ENCODE measurements around the gene IRGC.

Gene IRGC

GRCh38 chr19:43688059-43688701, 27.7 kb upstream of the IRGC start:
- TF ChIP-seq ZFP3 (CRISPR knock-in tag; IDR thresholded peaks at IDR 0.05) (no peak), ZNF70 (CRISPR knock-in tag; IDR thresholded peaks at IDR 0.05) (no peak), ZNF565 (CRISPR knock-in tag; conservative IDR thresholded peaks at IDR 0.05; ENCODE audit: low read depth) (no peak), ISL1 (CRISPR knock-in tag; IDR thresholded peaks at IDR 0.05) (no peak), TCF4 (CRISPR knock-in tag; IDR thresholded peaks at IDR 0.05; ENCODE audit: borderline replicate concordance) (no peak), ESRRG (CRISPR knock-in tag; IDR thresholded peaks at IDR 0.05) (no peak)
- TF ChIP-seq, protein P1, sequence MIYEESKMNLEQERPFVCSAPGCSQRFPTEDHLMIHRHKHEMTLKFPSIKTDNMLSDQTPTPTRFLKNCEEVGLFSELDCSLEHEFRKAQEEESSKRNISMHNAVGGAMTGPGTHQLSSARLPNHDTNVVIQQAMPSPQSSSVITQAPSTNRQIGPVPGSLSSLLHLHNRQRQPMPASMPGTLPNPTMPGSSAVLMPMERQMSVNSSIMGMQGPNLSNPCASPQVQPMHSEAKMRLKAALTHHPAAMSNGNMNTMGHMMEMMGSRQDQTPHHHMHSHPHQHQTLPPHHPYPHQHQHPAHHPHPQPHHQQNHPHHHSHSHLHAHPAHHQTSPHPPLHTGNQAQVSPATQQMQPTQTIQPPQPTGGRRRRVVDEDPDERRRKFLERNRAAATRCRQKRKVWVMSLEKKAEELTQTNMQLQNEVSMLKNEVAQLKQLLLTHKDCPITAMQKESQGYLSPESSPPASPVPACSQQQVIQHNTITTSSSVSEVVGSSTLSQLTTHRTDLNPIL (CRISPR knock-in tag; IDR thresholded peaks at IDR 0.05; ENCODE audit: low read depth), result no peak
- TF ChIP-seq, protein P2, sequence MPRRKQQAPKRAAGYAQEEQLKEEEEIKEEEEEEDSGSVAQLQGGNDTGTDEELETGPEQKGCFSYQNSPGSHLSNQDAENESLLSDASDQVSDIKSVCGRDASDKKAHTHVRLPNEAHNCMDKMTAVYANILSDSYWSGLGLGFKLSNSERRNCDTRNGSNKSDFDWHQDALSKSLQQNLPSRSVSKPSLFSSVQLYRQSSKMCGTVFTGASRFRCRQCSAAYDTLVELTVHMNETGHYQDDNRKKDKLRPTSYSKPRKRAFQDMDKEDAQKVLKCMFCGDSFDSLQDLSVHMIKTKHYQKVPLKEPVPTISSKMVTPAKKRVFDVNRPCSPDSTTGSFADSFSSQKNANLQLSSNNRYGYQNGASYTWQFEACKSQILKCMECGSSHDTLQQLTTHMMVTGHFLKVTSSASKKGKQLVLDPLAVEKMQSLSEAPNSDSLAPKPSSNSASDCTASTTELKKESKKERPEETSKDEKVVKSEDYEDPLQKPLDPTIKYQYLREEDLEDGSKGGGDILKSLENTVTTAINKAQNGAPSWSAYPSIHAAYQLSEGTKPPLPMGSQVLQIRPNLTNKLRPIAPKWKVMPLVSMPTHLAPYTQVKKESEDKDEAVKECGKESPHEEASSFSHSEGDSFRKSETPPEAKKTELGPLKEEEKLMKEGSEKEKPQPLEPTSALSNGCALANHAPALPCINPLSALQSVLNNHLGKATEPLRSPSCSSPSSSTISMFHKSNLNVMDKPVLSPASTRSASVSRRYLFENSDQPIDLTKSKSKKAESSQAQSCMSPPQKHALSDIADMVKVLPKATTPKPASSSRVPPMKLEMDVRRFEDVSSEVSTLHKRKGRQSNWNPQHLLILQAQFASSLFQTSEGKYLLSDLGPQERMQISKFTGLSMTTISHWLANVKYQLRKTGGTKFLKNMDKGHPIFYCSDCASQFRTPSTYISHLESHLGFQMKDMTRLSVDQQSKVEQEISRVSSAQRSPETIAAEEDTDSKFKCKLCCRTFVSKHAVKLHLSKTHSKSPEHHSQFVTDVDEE (CRISPR knock-in tag; IDR thresholded peaks at IDR 0.05), result no peak
- ATAC-seq, result no peak

- no peak for TF ChIP-seq GLIS3 (CRISPR knock-in tag; IDR thresholded peaks at IDR 0.05)
- TF ChIP-seq ESRRG (CRISPR knock-in tag; IDR thresholded peaks at IDR 0.05), result no peak
- no peak for TF ChIP-seq RARB (CRISPR knock-in tag; IDR thresholded peaks at IDR 0.05)
- no peak for TF ChIP-seq BACH2 (CRISPR knock-in tag; IDR thresholded peaks at IDR 0.05; ENCODE audit: borderline replicate concordance)
- TF ChIP-seq TOX (CRISPR knock-in tag; IDR thresholded peaks at IDR 0.05; ENCODE audit: borderline replicate concordance), result no peak
- TF ChIP-seq ZNF70 (CRISPR knock-in tag; IDR thresholded peaks at IDR 0.05), result no peak
- no peak for ATAC-seq
Measured at GRCh38 chr19:43690444-43690843, 25.4 kb upstream of the IRGC start.

GRCh38 chr19:43690890-43691289, 25.0 kb upstream of the IRGC start:
- no peak for ATAC-seq
- TF ChIP-seq ISL1 (CRISPR knock-in tag; IDR thresholded peaks at IDR 0.05) (no peak), SNAI2 (CRISPR knock-in tag; IDR thresholded peaks at IDR 0.05) (no peak), ZNF565 (CRISPR knock-in tag; conservative IDR thresholded peaks at IDR 0.05; ENCODE audit: low read depth) (no peak), OSR1 (CRISPR knock-in tag; IDR thresholded peaks at IDR 0.05) (no peak), TOX (CRISPR knock-in tag; IDR thresholded peaks at IDR 0.05; ENCODE audit: borderline replicate concordance) (no peak), ARNTL (CRISPR knock-in tag; IDR thresholded peaks at IDR 0.05; ENCODE audit: borderline replicate concordance, low read depth) (no peak), ESRRG (CRISPR knock-in tag; IDR thresholded peaks at IDR 0.05) (no peak), ZNF70 (CRISPR knock-in tag; IDR thresholded peaks at IDR 0.05) (no peak), PPARA (CRISPR knock-in tag; IDR thresholded peaks at IDR 0.05; ENCODE audit: borderline replicate concordance) (no peak), POU6F1 (CRISPR knock-in tag; IDR thresholded peaks at IDR 0.05; ENCODE audit: borderline replicate concordance, low read depth) (no peak), CSDC2 (CRISPR knock-in tag; IDR thresholded peaks at IDR 0.05) (no peak), ZNF8 (CRISPR knock-in tag; IDR thresholded peaks at IDR 0.05) (no peak), GLIS3 (CRISPR knock-in tag; IDR thresholded peaks at IDR 0.05) (no peak), ZFP30 (CRISPR knock-in tag; IDR thresholded peaks at IDR 0.05) (no peak), TCF4 (CRISPR knock-in tag; IDR thresholded peaks at IDR 0.05; ENCODE audit: borderline replicate concordance) (no peak), ZC3H10 (CRISPR knock-in tag; IDR thresholded peaks at IDR 0.05) (no peak)
- TF ChIP-seq, protein P2 (CRISPR knock-in tag; IDR thresholded peaks at IDR 0.05), result no peak
- TF ChIP-seq, protein P3, sequence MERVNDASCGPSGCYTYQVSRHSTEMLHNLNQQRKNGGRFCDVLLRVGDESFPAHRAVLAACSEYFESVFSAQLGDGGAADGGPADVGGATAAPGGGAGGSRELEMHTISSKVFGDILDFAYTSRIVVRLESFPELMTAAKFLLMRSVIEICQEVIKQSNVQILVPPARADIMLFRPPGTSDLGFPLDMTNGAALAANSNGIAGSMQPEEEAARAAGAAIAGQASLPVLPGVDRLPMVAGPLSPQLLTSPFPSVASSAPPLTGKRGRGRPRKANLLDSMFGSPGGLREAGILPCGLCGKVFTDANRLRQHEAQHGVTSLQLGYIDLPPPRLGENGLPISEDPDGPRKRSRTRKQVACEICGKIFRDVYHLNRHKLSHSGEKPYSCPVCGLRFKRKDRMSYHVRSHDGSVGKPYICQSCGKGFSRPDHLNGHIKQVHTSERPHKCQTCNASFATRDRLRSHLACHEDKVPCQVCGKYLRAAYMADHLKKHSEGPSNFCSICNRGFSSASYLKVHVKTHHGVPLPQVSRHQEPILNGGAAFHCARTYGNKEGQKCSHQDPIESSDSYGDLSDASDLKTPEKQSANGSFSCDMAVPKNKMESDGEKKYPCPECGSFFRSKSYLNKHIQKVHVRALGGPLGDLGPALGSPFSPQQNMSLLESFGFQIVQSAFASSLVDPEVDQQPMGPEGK (CRISPR knock-in tag; IDR thresholded peaks at IDR 0.05; ENCODE audit: borderline replicate concordance), result no peak
